ENCODE results near the gene FBXL19. TPM values are rescaled to one million over a fixed set of nuclear protein-coding genes. Genes with fewer than 3 reads are reported as not detected.

FBXL19 gene
- total and polyA plus RNA-seq, 9 of the 15 experiments (the other 6 are each of a cell fraction or from before 2014, with no cell fraction given): 0.13 to 48.0 (median 13.5) TPM; not detected in 1

GRCh38 chr16:30949650-30950515 lies 26.5 kb downstream of the FBXL19 start (continued):
- TF ChIP-seq ZBTB33 (CRISPR knock-in tag; IDR thresholded peaks at IDR 0.05): no peak
- no peak for TF ChIP-seq ATF6 (CRISPR knock-in tag; IDR thresholded peaks at IDR 0.05)
- peak; percentile 72 for TF ChIP-seq TAF1 (IDR thresholded peaks at IDR 0.05; ENCODE audit: control insufficient read depth, extremely low read depth, insufficient read depth, low read length, severe bottlenecking)
- no peak for TF ChIP-seq E2F8 (IDR thresholded peaks at IDR 0.05; ENCODE audit: low read depth, partially characterized antibody)
- no peak for TF ChIP-seq CBX5 (IDR thresholded peaks at IDR 0.05; ENCODE audit: borderline replicate concordance, low read depth)
- no peak for TF ChIP-seq GTF2B (IDR thresholded peaks at IDR 0.05; ENCODE audit: extremely low read depth, insufficient read length)
- no peak for TF ChIP-seq HINFP (tag; conservative IDR thresholded peaks at IDR 0.05; ENCODE audit: low read depth)
- TF ChIP-seq RAD21 (CRISPR knock-in tag; conservative IDR thresholded peaks at IDR 0.05 in 1 of 2, IDR thresholded peaks at IDR 0.05 in 1 of 2): no peak
- no peak for TF ChIP-seq HNRNPUL1 (IDR thresholded peaks at IDR 0.05; ENCODE audit: low read length)
- TF ChIP-seq KLF10 (CRISPR knock-in tag; IDR thresholded peaks at IDR 0.05): no peak
- TF ChIP-seq ZBTB9 (CRISPR knock-in tag; IDR thresholded peaks at IDR 0.05): no peak; the same call in none of the 2 replicates

All from K562 (cell line).